HEK293T (cell line): ENCODE results near the gene BSG.

ENCODE experiments used
- CTBP1 ChIP-seq: fragments of 450-650 bp; IDR thresholded peaks from 2 replicates; pipeline ENCODE4 v1.6.1; 2016; ENCODE audit warnings: borderline replicate concordance
- FOXK2 ChIP-seq: fragments of 450-650 bp; IDR thresholded peaks from 2 replicates; pipeline ENCODE4 v1.6.1; 2016; ENCODE audit warnings: mild to moderate bottlenecking
- FOXM1 ChIP-seq: fragments of 450-650 bp; IDR thresholded peaks from 2 replicates; pipeline ENCODE4 v1.6.1; 2017; ENCODE audit warnings: mild to moderate bottlenecking, borderline replicate concordance
- SP1 ChIP-seq: fragments of 450-650 bp; IDR thresholded peaks from 2 replicates; pipeline ENCODE4 v1.6.1; 2017

- TF ChIP-seq CTBP1 (no peak), SP1 (no peak), FOXM1 (no peak), FOXK2 (no peak)
Measured at GRCh38 chr19:574658-575526, 2.5 kb downstream of the BSG start.
